Colonic mucosa (tissue), 4 donors: ENCODE results near the gene SEC23A. TPM values are rescaled to one million over a fixed set of nuclear protein-coding genes. Genes with fewer than 3 reads are reported as not detected.

ENCODE experiments used
- DNase-seq: peaks from one replicate; pipeline ENCODE4 v3.0.0-alpha.2; 2020
- H3K27ac ChIP-seq: fragments of 200-600 bp; one replicate; pipeline ENCODE4 v1.8.0; 2021
- H3K27me3 ChIP-seq: fragments of 200-600 bp; one replicate; pipeline ENCODE4 v1.8.0; 2021
- H3K36me3 ChIP-seq: fragments of 200-600 bp; one replicate; pipeline ENCODE4 v1.8.0; 2021
- H3K4me1 ChIP-seq: fragments of 200-600 bp; one replicate; pipeline ENCODE4 v1.8.0; 2021; ENCODE audit warnings: mild to moderate bottlenecking
- H3K4me3 ChIP-seq: fragments of 200-600 bp; one replicate; pipeline ENCODE4 v1.8.0; 2021
- H3K9ac ChIP-seq, 2 donors: one replicate each; pipeline ENCODE4 v1.7.0; 2013; ENCODE audit warnings: control low read depth in 2 of 2, low read depth in 2 of 2, low read length in 2 of 2
- H3K9me3 ChIP-seq: fragments of 200-600 bp; one replicate; pipeline ENCODE4 v1.8.0; 2021
- CTCF ChIP-seq: fragments of 200-600 bp; IDR thresholded peaks from one replicate; pipeline ENCODE4 v1.8.0; 2022; ENCODE audit warnings: antibody characterized with exemption, mild to moderate bottlenecking
- intact Hi-C: fragments of 100-400 bp; cut with DNase I; formaldehyde crosslinking; loops from one replicate; pipeline ENCODE4 v1.14.1; 2022
- total RNA-seq, 2 donors: library from RNA; stranded (reverse); fragmentation: NEBNext Ultra II Directional in 1 of 2; extraction: Animal tissue kit (Norgen Biotek cat#: 25700) in 1 of 2; gene quantifications; one replicate each; pipeline ENCODE4 v1.2.1, GENCODE V29; 2021
- donor health status: healthy.
- donor health status: DM: no; HTN: no; CAD: no.
- donor health status: DM: no; HTN: no; CAD: no.

Gene SEC23A
- total RNA-seq, 2 donors from 2014 or later: 66.6 to 132 TPM

DNA sequence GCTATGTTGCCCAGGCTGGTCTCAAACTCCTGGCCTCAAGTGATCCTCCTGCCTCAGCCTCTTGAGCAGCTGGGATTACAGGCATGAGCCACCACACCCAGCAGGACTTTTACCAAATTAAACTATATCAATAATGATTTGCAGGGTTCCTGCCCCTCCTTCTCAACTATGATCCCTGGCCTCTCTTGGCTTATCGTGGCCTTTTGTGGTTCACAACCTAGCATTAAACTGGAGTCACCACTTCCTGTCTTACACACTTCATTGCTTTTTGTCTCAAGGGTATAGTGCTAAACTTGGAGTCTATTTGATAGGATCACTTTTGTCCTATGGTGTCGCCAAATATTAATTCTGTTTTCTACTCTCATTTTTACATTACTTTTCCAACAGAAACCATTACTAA, 64.5 kb downstream of the SEC23A start:
- intact Hi-C loops: no loop called here
- TF ChIP-seq CTCF: no peak
- Histone ChIP-seq H3K4me1 (no peaks in the 10 kb centered on the region), H3K27me3 (no peaks in the 10 kb centered on the region), H3K4me3 (no peak overlapping the region), H3K9me3 (no peaks in the 10 kb centered on the region), H3K9ac (no peak overlapping the region), H3K27ac (no peak overlapping the region), H3K36me3 (peaks cover 7% of the 10 kb centered on the region)
- DNase-seq: no peak

DNA sequence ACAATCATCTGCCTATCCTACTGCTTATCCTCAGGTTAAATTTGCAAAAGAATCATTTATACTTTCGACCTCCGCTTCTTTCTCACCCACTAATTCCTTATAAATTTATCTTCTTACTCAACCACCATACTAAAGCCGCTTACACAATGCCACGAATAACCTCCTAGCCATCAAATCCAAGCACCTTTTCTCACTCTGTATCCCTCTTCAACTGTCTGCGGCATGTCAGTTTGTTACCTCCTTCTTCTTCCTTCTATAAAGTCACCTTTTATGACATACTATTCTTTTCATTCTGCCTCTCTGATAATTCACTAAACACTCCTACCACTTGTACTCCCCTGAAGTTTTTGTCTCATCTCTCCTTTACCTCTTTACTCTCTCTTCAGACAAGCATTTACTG, 66.3 kb downstream of the SEC23A start:
- TF ChIP-seq CTCF: no peak
- Histone ChIP-seq H3K4me3 (no peak overlapping the region), H3K9me3 (no peaks in the 10 kb centered on the region), H3K4me1 (no peaks in the 10 kb centered on the region), H3K27ac (no peak overlapping the region), H3K27me3 (no peaks in the 10 kb centered on the region), H3K9ac (no peak overlapping the region), H3K36me3 (peaks cover 7% of the 10 kb centered on the region)
- no peak for DNase-seq
- intact Hi-C loops: no loop called here

GRCh38 chr14:39035336-39035735, 67.7 kb downstream of the SEC23A start:
- Histone ChIP-seq H3K4me1 (no peaks in the 10 kb centered on the region), H3K27me3 (no peaks in the 10 kb centered on the region), H3K9ac (no peak overlapping the region), H3K4me3 (no peak overlapping the region), H3K27ac (no peak overlapping the region), H3K36me3 (peaks cover 3% of the 10 kb centered on the region), H3K9me3 (no peaks in the 10 kb centered on the region)
- TF ChIP-seq CTCF: no peak
- intact Hi-C loops: no loop called here
- DNase-seq: no peak

DNA sequence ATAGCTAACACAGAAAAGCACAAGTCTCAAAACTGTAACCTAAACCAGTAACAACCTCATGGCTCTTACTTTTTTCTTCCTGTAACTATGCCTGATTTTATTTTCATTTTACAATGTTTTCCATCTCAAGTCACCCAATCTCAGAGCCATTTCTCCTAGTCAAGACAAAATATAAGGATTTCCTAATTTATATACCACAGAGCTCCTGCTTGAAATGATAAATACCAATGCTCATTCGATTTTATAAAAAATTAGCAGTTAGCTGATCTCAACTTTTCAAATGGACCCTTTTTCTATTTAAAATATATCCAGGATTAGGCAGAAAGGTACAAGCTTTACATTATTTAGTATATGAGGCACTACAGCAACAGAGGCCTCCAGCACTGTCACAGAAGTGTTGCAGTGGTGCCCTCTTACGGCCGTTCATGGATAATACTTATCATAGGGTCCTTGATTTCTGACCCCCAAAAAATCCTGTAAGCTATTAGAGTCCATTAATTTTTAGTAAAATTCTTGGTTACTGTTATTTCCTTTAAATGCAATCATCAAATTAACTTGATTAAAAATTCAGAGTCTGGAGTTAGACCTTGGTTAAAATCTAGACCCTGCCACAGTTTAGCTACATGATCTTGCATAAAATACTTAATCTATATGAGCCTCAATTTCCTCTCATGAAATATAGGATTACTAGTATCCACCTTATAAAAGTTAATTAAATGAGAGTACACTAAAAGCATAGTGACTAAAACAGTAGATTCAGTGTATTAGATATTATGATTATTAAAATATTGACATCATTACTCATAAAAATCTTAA, 68.3 kb downstream of the SEC23A start:
- H3K4me3 ChIP-seq: no peak overlapping the region
- no peaks in the 10 kb centered on the region for H3K9me3 ChIP-seq
- H3K9ac ChIP-seq: no peak overlapping the region
- intact Hi-C loops: no loop called here
- no peak for TF ChIP-seq CTCF
- H3K27me3 ChIP-seq: no peaks in the 10 kb centered on the region
- no peaks in the 10 kb centered on the region for H3K36me3 ChIP-seq
- no peaks in the 10 kb centered on the region for H3K4me1 ChIP-seq
- H3K27ac ChIP-seq: no peak overlapping the region
- DNase-seq: no peak

DNA sequence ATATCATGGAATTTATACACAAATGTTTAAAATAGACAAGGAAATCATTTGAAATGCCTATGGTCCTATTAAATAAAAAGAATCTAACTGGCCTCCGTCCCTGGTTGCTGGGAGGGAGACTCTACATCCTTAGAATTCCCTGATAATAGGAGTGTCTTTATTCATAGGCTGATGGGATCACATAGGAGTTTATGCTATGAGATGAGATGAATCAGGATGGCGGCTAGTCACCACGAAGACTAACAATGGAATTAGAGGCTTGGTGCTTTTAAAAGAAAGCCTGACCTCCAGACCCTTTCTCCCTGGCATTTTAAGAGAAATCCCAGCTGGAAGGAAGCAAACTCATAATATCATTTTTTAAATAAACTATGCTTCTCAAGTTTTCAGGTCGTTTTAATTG, 69.7 kb downstream of the SEC23A start:
- intact Hi-C loops: no loop called here
- Histone ChIP-seq H3K4me3 (no peak overlapping the region), H3K36me3 (no peaks in the 10 kb centered on the region), H3K9me3 (no peaks in the 10 kb centered on the region), H3K27ac (no peak overlapping the region), H3K4me1 (no peaks in the 10 kb centered on the region), H3K27me3 (no peaks in the 10 kb centered on the region), H3K9ac (no peak overlapping the region)
- no peak for DNase-seq
- TF ChIP-seq CTCF: no peak
